ENCODE measurements around the gene HTR3D. TPM values are rescaled to one million over a fixed set of nuclear protein-coding genes. Genes with fewer than 3 reads are reported as not detected.

HTR3D gene
- total and polyA plus RNA-seq, 9 of the 15 experiments (the other 6 are each of a cell fraction or from before 2014, with no cell fraction given) = not detected

- H3K9ac ChIP-seq (ENCODE audit: insufficient read depth in 1 of 2, low read depth in 2 of 2, low read length in 2 of 2) = no peak overlapping the region
- WGBS (ENCODE audit: insufficient coverage, low coverage, missing lambda C conversion rate) = 85% methylated on average over 4 of the region's 4 CpGs
- no peaks in the 10 kb centered on the region for H3K9me1 ChIP-seq (ENCODE audit: control insufficient read depth, insufficient read depth, low read length)
- peaks cover 56% of the 10 kb centered on the region for H3K36me3 ChIP-seq (ENCODE audit: control insufficient read depth, insufficient read depth, low read length)
- no peak overlapping the region for H2AFZ ChIP-seq (ENCODE audit: low read depth, low read length)
- ChIA-PET CTCF (ENCODE audit: low intra/inter-chr PET ratio) (no interaction called here), POLR2A (no interaction called here)
- H3K4me2 ChIP-seq (ENCODE audit: insufficient read depth, low read length) = no peak overlapping the region
- no peak for DNase-seq (ENCODE audit: extremely low read depth in 1 of 4, low spot score in 3 of 4)
- no peak for FAIRE-seq
- no peak overlapping the region for H3K27ac ChIP-seq (ENCODE audit: extremely low read depth, low read depth, low read length)
- no peak overlapping the region for H3K4me3 ChIP-seq
- no TSS peak for BruUV-seq (replicated peaks)
- ATAC-seq = no peak
- intact Hi-C loops (cut with micrococcal nuclease) = no loop called here
- peaks cover under 1 to 14% of the 10 kb centered on the region in 2 experiments; a peak in 3 of 5 replicates for H3K4me1 ChIP-seq (replicated peaks in 1 of 2; ENCODE audit: control insufficient read depth in 2 of 2, insufficient read depth in 2 of 2, low read length in 2 of 2)
- H3K9me3 ChIP-seq (replicated peaks; ENCODE audit: control insufficient read depth, insufficient read depth, low read depth, low read length) = no peaks in the 10 kb centered on the region
- H4K20me1 ChIP-seq (replicated peaks; ENCODE audit: control insufficient read depth, insufficient read depth, low read length) = no peaks in the 10 kb centered on the region
- TF ChIP-seq RBBP5 (IDR thresholded peaks at IDR 0.05; ENCODE audit: borderline replicate concordance, insufficient read depth, low read length, poor library complexity, severe bottlenecking) (no peak), RUNX1 (IDR thresholded peaks at IDR 0.05; ENCODE audit: low read depth) (no peak), HINFP (tag; conservative IDR thresholded peaks at IDR 0.05; ENCODE audit: low read depth) (no peak), CBX3 (IDR thresholded peaks at IDR 0.05; ENCODE audit: borderline replicate concordance in 1 of 2, low read length in 2 of 2) (no peak), RAD51 (IDR thresholded peaks at IDR 0.05; ENCODE audit: borderline replicate concordance, low read depth) (no peak), MTA3 (IDR thresholded peaks at IDR 0.05; ENCODE audit: borderline replicate concordance) (no peak), BCLAF1 (IDR thresholded peaks at IDR 0.05; ENCODE audit: borderline replicate concordance in 1 of 2, control insufficient read depth in 1 of 2, low read depth in 2 of 2, low read length in 1 of 2) (no peak)
- peaks cover 44% of the 10 kb centered on the region for H3K79me2 ChIP-seq (ENCODE audit: control insufficient read depth, insufficient read depth, low read length)
- no peaks in the 10 kb centered on the region for H3K27me3 ChIP-seq (ENCODE audit: control insufficient read depth in 2 of 2, insufficient read depth in 2 of 2, low read length in 2 of 2)
- in situ Hi-C loops (cut with MboI) = loop anchor here (10.0 kb wide), 1 partner anchor 233 kb away; the partner anchor contains the start of genes ALG3 and EEF1AKMT4
These were observed 20.2 kb upstream of the HTR3D start for GRCh38 chr3:184011230-184011876.
